CD14-positive monocyte (primary cell): ENCODE data around the gene CYBB. TPM values are rescaled to one million over a fixed set of nuclear protein-coding genes. Genes with fewer than 3 reads are reported as not detected.

ENCODE experiments used
- DNase-seq, 3 donors: peaks; one replicate each; pipeline ENCODE4 v3.0.0-alpha.2; 2011 to 2022
- H2AFZ ChIP-seq: 2 replicates; pipeline ENCODE4 v1.6.0; 2012; ENCODE audit warnings: mild to moderate bottlenecking, low read depth, low read length, inconsistent platforms; ENCODE audit not compliant: insufficient read depth, poor library complexity, severe bottlenecking
- H3K27ac ChIP-seq, 2 donors: 1 replicate in 1 of 2; 2 replicates in 1 of 2; pipeline ENCODE4 v1.5.1; 2012 to 2013; ENCODE audit warnings: low read length in 2 of 2, control low read depth in 1 of 2, inconsistent platforms in 1 of 2, low read depth in 1 of 2, mild to moderate bottlenecking in 1 of 2
- H3K27me3 ChIP-seq, 2 donors: one replicate each; pipeline versions ENCODE4 v1.6.0 to v1.6.1; 2011 to 2013; ENCODE audit warnings: low read length in 2 of 2; ENCODE audit not compliant: control insufficient read depth in 2 of 2, insufficient read depth in 2 of 2
- H3K36me3 ChIP-seq, 2 donors: replicated peaks in 1 of 2; 1 replicate in 1 of 2; 2 replicates in 1 of 2; pipeline versions ENCODE4 v1.5.1 to v1.6.1; 2012 to 2013; ENCODE audit warnings: low read length in 2 of 2, control low read depth in 1 of 2, inconsistent platforms in 1 of 2, mild to moderate bottlenecking in 1 of 2; ENCODE audit not compliant: insufficient read depth in 2 of 2, control insufficient read depth in 1 of 2
- H3K4me1 ChIP-seq, 2 donors: 1 replicate in 1 of 2; 2 replicates in 1 of 2; pipeline versions ENCODE4 v1.5.1 to v1.6.1; 2012 to 2013; ENCODE audit warnings: low read length in 2 of 2, control low read depth in 1 of 2, inconsistent platforms in 1 of 2, mild to moderate bottlenecking in 1 of 2, moderate library complexity in 1 of 2; ENCODE audit not compliant: insufficient read depth in 2 of 2, control insufficient read depth in 1 of 2
- H3K4me2 ChIP-seq: replicated peaks from 2 replicates; pipeline ENCODE3; 2012; ENCODE audit warnings: low read length, moderate library complexity, mild to moderate bottlenecking; ENCODE audit not compliant: poor library complexity, severe bottlenecking; ENCODE audit errors: extremely low read depth
- H3K4me3 ChIP-seq, 3 experiments: fragments of 200-600 bp in 1 of 3; sonication (generic) in 1 of 3; replicated peaks in 1 of 3; 1 replicate in 2 of 3; 2 replicates in 1 of 3; pipeline ENCODE4 v1.5.1; 2011 to 2013; ENCODE audit warnings: low read length in 3 of 3, mild to moderate bottlenecking in 3 of 3, control low read depth in 2 of 3, low read depth in 2 of 3, inconsistent platforms in 1 of 3, moderate library complexity in 1 of 3
- H3K79me2 ChIP-seq: 2 replicates; pipeline ENCODE4 v1.6.0; 2012; ENCODE audit warnings: mild to moderate bottlenecking, control low read depth, inconsistent platforms, low read length, moderate library complexity; ENCODE audit not compliant: insufficient read depth
- H3K9ac ChIP-seq: 2 replicates; pipeline ENCODE4 v1.6.0; 2017; ENCODE audit warnings: low read length, mild to moderate bottlenecking; ENCODE audit not compliant: insufficient read depth, poor library complexity, severe bottlenecking
- H3K9me3 ChIP-seq, 2 donors: replicated peaks in 1 of 2; 1 replicate in 1 of 2; 2 replicates in 1 of 2; pipeline versions ENCODE4 v1.5.1 to v1.6.1; 2012 to 2013; ENCODE audit warnings: low read length in 2 of 2, control low read depth in 1 of 2; ENCODE audit not compliant: control insufficient read depth in 1 of 2, insufficient read depth in 1 of 2
- H4K20me1 ChIP-seq: 2 replicates; pipeline ENCODE4 v1.6.0; 2012; ENCODE audit warnings: mild to moderate bottlenecking, low read length, control low read depth, moderate library complexity; ENCODE audit not compliant: insufficient read depth
- H3K27ac Mint-ChIP-seq, 7 donors: one replicate each; pipeline ENCODE4 v1.8.0; 2020; ENCODE audit warnings: mild to moderate bottlenecking in 7 of 7, mixed read lengths in 7 of 7, moderate library complexity in 6 of 7, inconsistent platforms in 2 of 7
- H3K27me3 Mint-ChIP-seq, 3 donors: one replicate each; pipeline ENCODE4 v1.8.0; 2021 to 2022; ENCODE audit warnings: low read depth in 3 of 3, mild to moderate bottlenecking in 3 of 3, mixed read lengths in 3 of 3, moderate library complexity in 3 of 3, inconsistent platforms in 1 of 3
- H3K36me3 Mint-ChIP-seq, 2 donors: one replicate each; pipeline ENCODE4 v1.8.0; 2020; ENCODE audit warnings: mixed read lengths in 2 of 2, inconsistent platforms in 1 of 2, mild to moderate bottlenecking in 1 of 2
- H3K4me1 Mint-ChIP-seq: one replicate; pipeline ENCODE4 v1.8.0; 2020; ENCODE audit warnings: mild to moderate bottlenecking, mixed read lengths
- H3K4me3 Mint-ChIP-seq, 2 donors: one replicate each; pipeline ENCODE4 v1.8.0; 2020; ENCODE audit warnings: mild to moderate bottlenecking in 2 of 2, mixed read lengths in 2 of 2, moderate library complexity in 1 of 2
- H3K9me3 Mint-ChIP-seq, 7 donors: one replicate each; pipeline ENCODE4 v1.8.0; 2020 to 2022; ENCODE audit warnings: mixed read lengths in 7 of 7, mild to moderate bottlenecking in 6 of 7, moderate library complexity in 6 of 7, inconsistent platforms in 2 of 7
- WGBS: methylation state at CpG from one replicate; pipeline ENCODE4 v1.1.5; 2013; ENCODE audit warnings: missing lambda C conversion rate; ENCODE audit not compliant: insufficient coverage; 5-methylcytosine and 5-hydroxymethylcytosine counted together
- intact Hi-C, 2 donors: fragments of 100-400 bp; cut with micrococcal nuclease; formaldehyde crosslinking; loops; one replicate each; pipeline versions ENCODE4 v1.15.0 to v1.15.1; 2023
- polyA plus RNA-seq, 3 donors: library from polyadenylated mRNA; depleted of rRNA in 1 of 3; unstranded in 2 of 3; stranded (reverse) in 1 of 3; fragments of 300-500 nt in 2 of 3; fragments of >200 nt in 1 of 3; fragmentation: Illumina TruSeq in 2 of 3; gene quantifications; 1 replicate in 2 of 3; 2 replicates in 1 of 3; pipeline ENCODE4 v1.2.3, GENCODE V29; 2012 to 2021
- TF ChIP-seq, protein P1 (sequence below): fragments of 200-600 bp; IDR thresholded peaks from one replicate; pipeline ENCODE4 v1.8.0; 2022; ENCODE audit warnings: antibody characterized with exemption, mild to moderate bottlenecking

Gene CYBB
- polyA plus RNA-seq, 3 donors: 328 to 851 (median 842) TPM

DNA sequence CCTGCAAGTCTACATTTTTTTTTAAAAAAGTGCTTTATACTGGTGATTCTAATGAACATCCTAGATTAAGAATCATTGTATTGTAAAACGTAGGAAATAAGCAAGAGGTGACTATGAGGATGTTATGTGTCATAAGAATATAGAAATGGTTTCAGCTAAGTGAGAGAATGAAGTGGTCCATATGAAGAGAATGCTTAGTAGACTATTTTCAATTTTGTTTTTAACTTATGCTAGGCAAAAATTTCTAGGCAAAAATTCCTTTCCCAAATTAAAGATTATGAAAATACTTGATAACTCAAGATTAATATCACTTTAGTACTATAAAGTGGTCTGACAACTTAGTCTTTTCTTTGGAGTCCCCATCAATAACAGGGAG, 66.7 kb downstream of the CYBB start:
- H3K4me1 Mint-ChIP-seq: peaks cover 6% of the 10 kb centered on the region
- H3K4me3 ChIP-seq: peak overlapping the region; percentile 52 to 78 (median 75)
- H4K20me1 ChIP-seq: no peaks in the 10 kb centered on the region
- peak overlapping the region in 1 of 2 donors; percentile 67 for H3K27ac ChIP-seq
- H2AFZ ChIP-seq: peak overlapping the region; percentile 77
- no peaks in the 10 kb centered on the region for H3K27me3 Mint-ChIP-seq
- no peak overlapping the region for H3K27ac Mint-ChIP-seq
- no CpG with 5 or more reads among the region's 1 CpG for WGBS
- H3K36me3 ChIP-seq: no peaks in the 10 kb centered on the region
- intact Hi-C loops: no loop called here
- peak overlapping the region; percentile 68 for H3K9ac ChIP-seq
- peaks cover 0 to 4% (median 0%) of the 10 kb centered on the region in 7 donors for H3K9me3 Mint-ChIP-seq
- H3K4me2 ChIP-seq: peak overlapping the region; percentile 78
- no peaks in the 10 kb centered on the region for H3K79me2 ChIP-seq
- TF ChIP-seq, protein P1, sequence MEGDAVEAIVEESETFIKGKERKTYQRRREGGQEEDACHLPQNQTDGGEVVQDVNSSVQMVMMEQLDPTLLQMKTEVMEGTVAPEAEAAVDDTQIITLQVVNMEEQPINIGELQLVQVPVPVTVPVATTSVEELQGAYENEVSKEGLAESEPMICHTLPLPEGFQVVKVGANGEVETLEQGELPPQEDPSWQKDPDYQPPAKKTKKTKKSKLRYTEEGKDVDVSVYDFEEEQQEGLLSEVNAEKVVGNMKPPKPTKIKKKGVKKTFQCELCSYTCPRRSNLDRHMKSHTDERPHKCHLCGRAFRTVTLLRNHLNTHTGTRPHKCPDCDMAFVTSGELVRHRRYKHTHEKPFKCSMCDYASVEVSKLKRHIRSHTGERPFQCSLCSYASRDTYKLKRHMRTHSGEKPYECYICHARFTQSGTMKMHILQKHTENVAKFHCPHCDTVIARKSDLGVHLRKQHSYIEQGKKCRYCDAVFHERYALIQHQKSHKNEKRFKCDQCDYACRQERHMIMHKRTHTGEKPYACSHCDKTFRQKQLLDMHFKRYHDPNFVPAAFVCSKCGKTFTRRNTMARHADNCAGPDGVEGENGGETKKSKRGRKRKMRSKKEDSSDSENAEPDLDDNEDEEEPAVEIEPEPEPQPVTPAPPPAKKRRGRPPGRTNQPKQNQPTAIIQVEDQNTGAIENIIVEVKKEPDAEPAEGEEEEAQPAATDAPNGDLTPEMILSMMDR: no peak
- H3K27me3 ChIP-seq: no peaks in the 10 kb centered on the region
- no peaks in the 10 kb centered on the region for H3K9me3 ChIP-seq
- H3K36me3 Mint-ChIP-seq: no peaks in the 10 kb centered on the region
- peak overlapping the region; percentile 67 to 71 for H3K4me3 Mint-ChIP-seq
- peaks cover 0 to 7% of the 10 kb centered on the region in 2 donors for H3K4me1 ChIP-seq
- no peak for DNase-seq

DNA sequence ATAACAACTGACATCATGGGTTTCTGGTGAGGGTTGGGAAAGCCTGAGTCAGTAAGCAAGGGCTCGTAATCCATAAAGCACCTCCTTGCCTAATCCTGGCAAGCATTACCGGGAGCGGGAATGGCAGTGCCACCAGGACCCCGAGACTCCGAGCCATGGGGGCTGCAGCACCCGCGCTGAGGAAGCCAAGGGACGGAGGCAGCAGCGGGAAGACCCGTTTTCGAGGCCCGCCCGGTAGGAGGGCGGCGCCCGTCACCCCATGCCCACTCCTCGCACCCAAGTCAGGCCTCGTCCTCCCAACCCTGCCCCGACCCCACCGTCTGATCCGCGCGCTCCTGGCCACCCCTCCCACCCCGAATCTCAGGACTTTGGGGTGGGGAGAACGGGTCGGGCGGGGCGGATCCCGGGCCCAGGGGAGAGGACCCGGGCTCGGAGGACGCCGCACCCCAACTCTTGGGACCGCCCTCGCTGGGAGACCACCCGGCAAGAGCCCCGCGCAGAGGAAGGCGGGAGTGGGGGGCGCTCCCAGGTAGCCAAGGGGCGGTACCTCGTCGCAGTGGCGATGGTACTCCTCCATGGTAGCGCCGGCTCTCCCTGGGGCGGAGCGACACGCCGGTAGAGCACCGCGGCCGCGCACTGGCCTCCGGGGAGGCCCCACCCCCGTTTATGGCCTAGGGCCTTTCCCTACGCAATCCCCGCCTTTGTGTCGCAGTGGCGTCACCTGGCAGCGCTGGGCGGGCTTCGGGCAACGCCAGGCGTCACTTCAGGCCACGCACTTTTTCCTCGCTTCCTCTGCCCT, 67.3 kb downstream of the CYBB start, which contains the start of gene DYNLT3:
TSS of gene DYNLT3 (minus strand) at position 638 of the 799 bp plus-strand sequence. CDS start at position 577, 61 bp downstream.
- intact Hi-C loops: no loop called here
- Mint-ChIP-seq H3K36me3 (no peaks in the 10 kb centered on the region), H3K27ac (peak within 1 kb of the TSS in 6 of 7 donors; percentile 35 to 83 (median 77)), H3K9me3 (peaks cover 0 to 4% (median 0%) of the 10 kb centered on the region in 7 donors), H3K27me3 (no peaks in the 10 kb centered on the region), H3K4me1 (peaks cover 6% of the 10 kb centered on the region), H3K4me3 (peak within 1 kb of the TSS; percentile 71 to 83)
- H3K79me2 ChIP-seq: no peaks in the 10 kb centered on the region
- peak within 1 kb of the TSS in 1 of 2 donors; percentile 67 for H3K27ac ChIP-seq
- peak within 1 kb of the TSS; percentile 68 for H3K9ac ChIP-seq
- WGBS: under 1% methylated on average over 27 of the region's 67 CpGs
- H2AFZ ChIP-seq: peak within 1 kb of the TSS; percentile 77
- H3K36me3 ChIP-seq: no peaks in the 10 kb centered on the region
- no peaks in the 10 kb centered on the region for H3K27me3 ChIP-seq
- H4K20me1 ChIP-seq: no peaks in the 10 kb centered on the region
- H3K9me3 ChIP-seq: no peaks in the 10 kb centered on the region
- H3K4me2 ChIP-seq: peak within 1 kb of the TSS; percentile 78
- H3K4me1 ChIP-seq: peaks cover 0 to 7% of the 10 kb centered on the region in 2 donors
- peak; percentile 61 to 77 (median 67) for DNase-seq
- TF ChIP-seq, protein P1: no peak
- H3K4me3 ChIP-seq: peak within 1 kb of the TSS; percentile 52 to 78 (median 75)
